ENCODE data around the gene C1QB. TPM values are rescaled to one million over a fixed set of nuclear protein-coding genes. Genes with fewer than 3 reads are reported as not detected.

The C1QB gene
- total and polyA plus RNA-seq, 2 experiments from 2014 or later: not detected

GRCh38 chr1:22625262-22625925 is 27.6 kb upstream of the C1QB start:
- DNase-seq (ENCODE audit: low read depth in 1 of 2, low spot score in 1 of 2): peak; percentile 25 to 73
- no peak overlapping the region for H3K27ac ChIP-seq
- no peaks in the 10 kb centered on the region for H3K4me1 ChIP-seq (ENCODE audit: low read depth)
- H3K9me3 ChIP-seq (ENCODE audit: low read depth): no peaks in the 10 kb centered on the region
- no peaks in the 10 kb centered on the region for H3K36me3 ChIP-seq
- H3K27me3 ChIP-seq: peaks cover 52% of the 10 kb centered on the region
- no peak overlapping the region for H3K4me3 ChIP-seq
- no peak for TF ChIP-seq CTCF (IDR thresholded peaks at IDR 0.05; ENCODE audit: low read depth, low read length)

DNA sequence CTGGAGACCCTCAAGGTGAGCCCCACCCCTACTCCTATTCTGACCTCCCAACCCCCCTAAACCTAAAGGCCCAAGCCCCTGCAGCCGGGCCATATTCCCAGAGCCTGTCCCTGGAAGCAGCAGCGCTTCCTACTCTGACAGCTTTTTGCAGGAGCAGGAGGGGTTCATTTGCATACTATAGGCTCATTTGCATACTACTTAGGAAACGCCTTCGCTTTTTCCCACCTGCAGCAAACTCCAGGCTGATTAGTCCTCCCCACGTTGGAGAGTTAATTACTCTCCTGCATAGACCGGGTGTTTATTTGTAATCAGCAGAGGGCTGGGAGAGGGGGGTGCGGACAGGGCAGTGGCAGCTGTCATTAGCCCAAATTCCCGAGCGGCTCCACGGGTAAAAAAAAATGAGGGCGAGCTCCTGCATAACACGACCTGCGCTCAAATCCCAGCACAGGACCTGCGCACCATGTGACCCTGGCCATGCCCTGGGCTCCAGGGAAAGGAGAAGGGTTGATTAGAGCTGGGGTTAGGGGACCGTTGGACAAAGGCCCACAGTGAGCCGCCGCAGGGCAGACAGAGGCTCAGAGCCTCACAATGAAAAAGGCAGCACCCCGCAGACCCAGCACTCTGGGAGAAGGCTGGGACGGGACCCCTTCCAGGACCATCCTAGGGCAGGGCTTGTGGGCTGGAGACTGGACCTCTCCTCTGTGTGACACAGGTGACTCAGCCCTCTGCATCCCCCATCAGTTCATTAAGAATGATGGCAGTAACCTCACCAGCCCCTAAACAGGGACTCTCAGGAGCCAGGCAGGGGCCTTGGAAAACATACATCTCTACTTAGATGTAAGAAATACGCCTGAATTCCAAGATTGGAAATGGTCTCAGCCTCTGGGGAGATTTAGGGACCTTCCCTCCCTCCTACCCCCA is 26.5 kb upstream of the C1QB start:
- DNase-seq (ENCODE audit: low read depth in 1 of 2, low spot score in 1 of 2): no peak
- TF ChIP-seq CTCF (IDR thresholded peaks at IDR 0.05; ENCODE audit: low read depth, low read length): no peak
- no peaks in the 10 kb centered on the region for H3K36me3 ChIP-seq
- no peaks in the 10 kb centered on the region for H3K4me1 ChIP-seq (ENCODE audit: low read depth)
- no peak overlapping the region for H3K27ac ChIP-seq
- H3K27me3 ChIP-seq: peaks cover 47% of the 10 kb centered on the region
- H3K9me3 ChIP-seq (ENCODE audit: low read depth): no peaks in the 10 kb centered on the region
- H3K4me3 ChIP-seq: no peak overlapping the region

DNA sequence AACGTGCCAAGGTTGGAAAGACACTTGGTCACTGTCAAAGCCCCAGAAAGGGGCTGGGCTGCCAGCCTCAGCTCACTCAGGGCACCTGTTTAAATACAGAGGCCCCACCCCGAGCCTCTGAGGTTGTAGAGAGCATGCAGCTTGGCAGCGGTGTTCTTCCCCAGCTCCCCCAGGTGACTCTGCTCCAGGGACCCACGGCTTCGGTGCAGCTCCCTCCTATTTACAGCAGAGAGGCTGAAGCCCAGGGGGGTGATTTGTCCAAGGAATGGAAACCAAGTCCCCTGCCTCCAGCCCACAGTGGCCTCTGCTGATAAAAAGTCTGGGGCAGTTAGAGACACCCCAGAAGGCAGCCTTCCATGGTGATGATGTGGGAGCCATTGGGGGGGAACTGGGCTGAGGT is 25.7 kb upstream of the C1QB start:
- no peaks in the 10 kb centered on the region for H3K36me3 ChIP-seq
- no peak for TF ChIP-seq CTCF (IDR thresholded peaks at IDR 0.05; ENCODE audit: low read depth, low read length)
- H3K4me3 ChIP-seq: no peak overlapping the region
- no peak for DNase-seq (ENCODE audit: low read depth in 1 of 2, low spot score in 1 of 2)
- no peak overlapping the region for H3K27ac ChIP-seq
- no peaks in the 10 kb centered on the region for H3K4me1 ChIP-seq (ENCODE audit: low read depth)
- H3K9me3 ChIP-seq (ENCODE audit: low read depth): no peaks in the 10 kb centered on the region
- peaks cover 39% of the 10 kb centered on the region for H3K27me3 ChIP-seq

- no peak overlapping the region for H3K4me3 ChIP-seq
- no peak for DNase-seq (ENCODE audit: low read depth in 1 of 2, low spot score in 1 of 2)
- no peak for TF ChIP-seq CTCF (IDR thresholded peaks at IDR 0.05; ENCODE audit: low read depth, low read length)
- no peak overlapping the region for H3K27ac ChIP-seq
- H3K9me3 ChIP-seq (ENCODE audit: low read depth): no peaks in the 10 kb centered on the region
- H3K27me3 ChIP-seq: peaks cover 38% of the 10 kb centered on the region
- no peaks in the 10 kb centered on the region for H3K4me1 ChIP-seq (ENCODE audit: low read depth)
- no peaks in the 10 kb centered on the region for H3K36me3 ChIP-seq
These were observed 24.2 kb upstream of the C1QB start for GRCh38 chr1:22628698-22629444.

DNA sequence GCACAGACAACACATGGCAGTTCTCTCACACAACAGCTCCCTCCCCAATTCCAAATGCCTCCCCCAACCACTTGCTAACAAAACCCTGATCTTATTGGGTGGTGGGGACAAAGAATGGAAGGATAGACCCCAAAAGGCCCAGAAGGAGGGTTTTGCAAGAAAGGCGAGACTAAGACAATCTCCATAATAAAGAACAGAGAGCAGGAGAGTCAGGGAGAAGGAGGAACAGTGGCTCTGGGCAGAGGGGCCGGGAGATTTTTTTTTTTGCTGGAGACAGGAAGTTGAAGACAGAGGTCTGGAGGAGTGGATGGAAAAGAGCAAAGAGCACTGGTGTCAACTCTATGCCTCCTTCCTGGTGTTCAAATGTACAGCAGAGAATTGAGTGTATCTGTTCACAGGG is 23.1 kb upstream of the C1QB start:
- H3K9me3 ChIP-seq (ENCODE audit: low read depth): no peaks in the 10 kb centered on the region
- no peaks in the 10 kb centered on the region for H3K36me3 ChIP-seq
- H3K4me1 ChIP-seq (ENCODE audit: low read depth): no peaks in the 10 kb centered on the region
- no peak for TF ChIP-seq CTCF (IDR thresholded peaks at IDR 0.05; ENCODE audit: low read depth, low read length)
- peaks cover 40% of the 10 kb centered on the region for H3K27me3 ChIP-seq
- no peak for DNase-seq (ENCODE audit: low read depth in 1 of 2, low spot score in 1 of 2)
- no peak overlapping the region for H3K4me3 ChIP-seq
- no peak overlapping the region for H3K27ac ChIP-seq

All from cardiac muscle cell (in vitro differentiated cells and primary cell).